Suppressor macrophage treated with lipopolysaccharide for 1 hour (primary cell): ENCODE results near the gene RPL26.
"Not testable (repeated sequence)": the region's sequence is repeated elsewhere in the genome, so short reads cannot be mapped to it uniquely, and the experiment has no call there.

Source experiments
- DNase-seq, 3 donors: peaks; one replicate each; pipeline ENCODE4 v3.0.0-alpha.2; 2020 to 2022

Gene RPL26

GRCh38 chr17:8383143-8383822 lies at the start of gene RPL26:
TSS of gene RPL26 (minus strand) at chr17:8383193. CDS start at chr17:8382310, 883 bp downstream.
- peak; percentile 97 to 100 (median 100) for DNase-seq

- DNase-seq = no peak
These were observed 48.0 kb upstream of the RPL26 start for GRCh38 chr17:8430966-8431365.

- DNase-seq = no peak
These were observed 43.8 kb upstream of the RPL26 start for GRCh38 chr17:8426802-8427201.

- DNase-seq = no peak
These were observed 43.2 kb upstream of the RPL26 start for GRCh38 chr17:8426094-8426720.

- peak; percentile 14 to 47 (median 32) for DNase-seq
These were observed 38.6 kb upstream of the RPL26 start for GRCh38 chr17:8421571-8421970.

- peak; percentile 75 to 92 (median 88) for DNase-seq
These were observed 37.3 kb upstream of the RPL26 start for GRCh38 chr17:8420041-8420934.

GRCh38 chr17:8419305-8419704 lies 36.3 kb upstream of the RPL26 start:
- peak in 1 of 3 donors; percentile 20 for DNase-seq

GRCh38 chr17:8418471-8418870 lies 35.5 kb upstream of the RPL26 start:
- no peak for DNase-seq

- DNase-seq = peak; percentile 71 to 77 (median 76)
These were observed 34.8 kb upstream of the RPL26 start for GRCh38 chr17:8417806-8418205.

- DNase-seq = no peak
These were observed 30.9 kb upstream of the RPL26 start for GRCh38 chr17:8413938-8414337.

- no peak for DNase-seq
These were observed 30.3 kb upstream of the RPL26 start for GRCh38 chr17:8413328-8413727.

- DNase-seq = no peak
These were observed 29.1 kb upstream of the RPL26 start for GRCh38 chr17:8412089-8412488.

GRCh38 chr17:8410883-8411238 lies 27.9 kb upstream of the RPL26 start:
- DNase-seq = no peak

GRCh38 chr17:8409966-8410882 lies 27.2 kb upstream of the RPL26 start:
- DNase-seq = peak; percentile 90 to 95 (median 94)

GRCh38 chr17:8408371-8408770 lies 25.4 kb upstream of the RPL26 start:
- DNase-seq = no peak

GRCh38 chr17:8406174-8406573 lies 23.2 kb upstream of the RPL26 start:
- no peak for DNase-seq

GRCh38 chr17:8405499-8406016 lies 22.6 kb upstream of the RPL26 start:
- no peak for DNase-seq

- DNase-seq = no peak
These were observed 20.0 kb upstream of the RPL26 start for GRCh38 chr17:8402921-8403536.

GRCh38 chr17:8401107-8401506 lies 18.1 kb upstream of the RPL26 start:
- no peak for DNase-seq

GRCh38 chr17:8398980-8399379 lies 16.0 kb upstream of the RPL26 start:
- DNase-seq = no peak

- no peak for DNase-seq
These were observed 14.6 kb upstream of the RPL26 start, which contains the start of gene RNF222 for GRCh38 chr17:8397636-8398035. TSS of gene RNF222 (minus strand) at chr17:8397827. CDS start at chr17:8393461, 4,366 bp downstream.

GRCh38 chr17:8394497-8394896 lies 11.5 kb upstream of the RPL26 start:
- not testable (repeated sequence) for DNase-seq
